Panc1 (cell line): ENCODE results near the gene LASP1. TPM values are rescaled to one million over a fixed set of nuclear protein-coding genes. Genes with fewer than 3 reads are reported as not detected.

Source experiments
- ATAC-seq: fragments of 200-7000 bp; cut with Tn5 transposase; 2 replicates; pipeline ENCODE4 v1.9.1; 2020; ENCODE audit warnings: mild to moderate bottlenecking, moderate library complexity
- BruUV-seq: library from RNA; stranded (reverse); fragments of 400-500 nt; replicated peaks from 2 replicates; lab custom pipeline; 2021; lab: Mats Ljungman, UMichigan
- CTCF ChIA-PET: fragments of 300-600 bp; sonication (Branson Sonifier 250); formaldehyde crosslinking; loops from one replicate; lab custom pipeline; 2022; ENCODE audit warnings: antibody characterized with exemption; lab: Charles Lee
- POLR2A ChIA-PET: fragments of 300-600 bp; sonication (Branson Sonifier 250); formaldehyde crosslinking; loops from one replicate; lab custom pipeline; 2022; ENCODE audit warnings: antibody characterized with exemption; lab: Charles Lee
- DNase-seq: peaks from one replicate; pipeline ENCODE4 v3.0.0-alpha.2; 2010; ENCODE audit warnings: low read depth, low spot score
- H3K27ac ChIP-seq: 2 replicates; pipeline ENCODE4 v1.5.1; 2011; ENCODE audit warnings: mild to moderate bottlenecking, low read length, inconsistent platforms
- H3K27me3 ChIP-seq: fragments of 200-500 bp; sonication (Bioruptor generic); 2 replicates; pipeline ENCODE4 v1.6.0; 2014; ENCODE audit warnings: low read length, inconsistent platforms; ENCODE audit not compliant: control insufficient read depth, insufficient read depth
- H3K36me3 ChIP-seq: fragments of 200-500 bp; sonication (Bioruptor generic); 2 replicates; pipeline ENCODE4 v1.5.1; 2014; ENCODE audit warnings: inconsistent platforms, mild to moderate bottlenecking, low read length, moderate library complexity; ENCODE audit not compliant: control insufficient read depth, insufficient read depth
- H3K4me1 ChIP-seq: 2 replicates; pipeline ENCODE4 v1.5.1; 2011; ENCODE audit warnings: inconsistent platforms, mild to moderate bottlenecking, low read length, moderate library complexity; ENCODE audit not compliant: control insufficient read depth, insufficient read depth
- H3K4me3 ChIP-seq, 2 experiments: 2 replicates each; pipeline ENCODE4 v1.5.1; 2011 to 2012; ENCODE audit warnings: low read depth in 2 of 2, low read length in 2 of 2, mild to moderate bottlenecking in 2 of 2, inconsistent platforms in 1 of 2, moderate library complexity in 1 of 2
- H3K9me3 ChIP-seq: fragments of 200-500 bp; sonication (Bioruptor generic); 2 replicates; pipeline ENCODE4 v1.5.1; 2014; ENCODE audit warnings: low read depth, mild to moderate bottlenecking, inconsistent platforms, low read length, moderate library complexity; ENCODE audit not compliant: control insufficient read depth, insufficient read depth
- POLR2AphosphoS5 ChIP-seq: IDR thresholded peaks from 2 replicates; pipeline ENCODE4 v1.6.1; 2012; ENCODE audit warnings: mild to moderate bottlenecking, low read depth, low read length, moderate library complexity
- SIN3A ChIP-seq: IDR thresholded peaks from 2 replicates; pipeline ENCODE4 v1.6.1; 2012; ENCODE audit warnings: low read depth, mild to moderate bottlenecking, low read length, moderate library complexity, borderline replicate concordance; ENCODE audit not compliant: insufficient read depth
- TCF7L2 ChIP-seq: IDR thresholded peaks from 2 replicates; pipeline ENCODE4 v1.6.1; 2011; ENCODE audit warnings: mild to moderate bottlenecking, low read depth, low read length, inconsistent platforms
- in situ Hi-C: cut with HindIII; loops from 2 replicates; pipeline ENCODE4 v1.10.0; 2016; ENCODE audit warnings: low sequenced_read_pairs, low pct_unique_long_range_greater_than_20kb
- intact Hi-C: fragments of 100-400 bp; cut with micrococcal nuclease; formaldehyde crosslinking; loops from one replicate; pipeline ENCODE4 v1.10.0; 2022; ENCODE audit not compliant: unreplicated experiment
- total RNA-seq: library from RNA; stranded (reverse); gene quantifications from one replicate; pipeline ENCODE4 v1.2.1, GENCODE V29; 2021; ENCODE audit not compliant: unreplicated experiment
- TF ChIP-seq, protein P1 (sequence below): fragments of 450-650 bp; IDR thresholded peaks from 2 replicates; pipeline ENCODE4 v1.5.1; 2017; ENCODE audit warnings: mild to moderate bottlenecking
- TF ChIP-seq, protein P2 (sequence below), 2 experiments: IDR thresholded peaks; 2 replicates each; pipeline ENCODE4 v1.6.1; 2011 to 2012; ENCODE audit warnings: low read depth in 2 of 2, control low read depth in 1 of 2, low read length in 1 of 2, mild to moderate bottlenecking in 1 of 2, moderate library complexity in 1 of 2; ENCODE audit not compliant: insufficient read depth in 1 of 2

LASP1 gene
- total RNA-seq, 1 experiment from 2014 or later, result 112 TPM

DNA sequence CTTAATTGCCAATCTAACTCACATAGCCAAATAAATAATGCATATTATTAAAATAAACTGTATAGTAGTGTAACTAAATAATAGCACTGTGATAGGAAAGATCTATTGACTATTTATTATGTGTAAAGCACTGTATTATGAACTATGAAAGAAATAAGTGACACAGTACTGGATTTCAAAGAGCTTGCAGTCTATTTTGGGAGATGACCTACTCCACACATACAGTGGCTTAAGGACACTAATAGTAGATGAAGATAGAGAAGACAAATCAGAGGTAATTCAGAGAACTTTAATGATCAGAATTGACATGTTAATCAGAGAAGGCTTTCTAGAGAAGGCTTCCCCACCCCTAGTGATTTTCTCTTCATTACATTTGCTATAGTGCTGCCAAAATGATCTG is 70.1 kb downstream of the LASP1 start:
- no TSS peak for BruUV-seq
- ChIA-PET CTCF (no interaction called here), POLR2A (interaction anchor here (0.6 kb wide), 1 partner anchor 14 kb away, joined by 3 read pairs; no protein-coding TSS in a partner anchor)

DNA sequence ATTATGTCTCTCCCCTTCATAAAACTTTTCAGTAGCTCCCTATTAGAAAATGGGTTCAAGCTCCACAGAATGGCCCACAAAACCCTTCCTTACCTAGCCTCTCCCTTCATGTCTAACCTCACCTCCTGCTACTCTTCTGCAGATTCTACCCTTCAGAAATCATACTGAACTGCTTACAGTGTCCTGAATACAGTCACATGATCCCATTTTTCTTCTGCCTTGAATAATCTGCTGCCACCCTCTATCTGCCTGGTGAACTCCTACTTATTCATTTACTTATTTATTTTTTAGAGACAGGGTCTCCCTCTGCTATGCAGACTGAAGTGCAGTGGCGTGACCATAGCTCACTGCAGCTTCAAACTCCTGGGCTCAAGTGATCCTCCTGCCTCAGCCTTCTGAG is 70.5 kb downstream of the LASP1 start:
- no peak for ATAC-seq
- ChIA-PET POLR2A (interaction anchor here (0.6 kb wide), 1 partner anchor 34 kb away, joined by 6 read pairs; no protein-coding TSS in a partner anchor), CTCF (no interaction called here)
- TF ChIP-seq, protein P1, sequence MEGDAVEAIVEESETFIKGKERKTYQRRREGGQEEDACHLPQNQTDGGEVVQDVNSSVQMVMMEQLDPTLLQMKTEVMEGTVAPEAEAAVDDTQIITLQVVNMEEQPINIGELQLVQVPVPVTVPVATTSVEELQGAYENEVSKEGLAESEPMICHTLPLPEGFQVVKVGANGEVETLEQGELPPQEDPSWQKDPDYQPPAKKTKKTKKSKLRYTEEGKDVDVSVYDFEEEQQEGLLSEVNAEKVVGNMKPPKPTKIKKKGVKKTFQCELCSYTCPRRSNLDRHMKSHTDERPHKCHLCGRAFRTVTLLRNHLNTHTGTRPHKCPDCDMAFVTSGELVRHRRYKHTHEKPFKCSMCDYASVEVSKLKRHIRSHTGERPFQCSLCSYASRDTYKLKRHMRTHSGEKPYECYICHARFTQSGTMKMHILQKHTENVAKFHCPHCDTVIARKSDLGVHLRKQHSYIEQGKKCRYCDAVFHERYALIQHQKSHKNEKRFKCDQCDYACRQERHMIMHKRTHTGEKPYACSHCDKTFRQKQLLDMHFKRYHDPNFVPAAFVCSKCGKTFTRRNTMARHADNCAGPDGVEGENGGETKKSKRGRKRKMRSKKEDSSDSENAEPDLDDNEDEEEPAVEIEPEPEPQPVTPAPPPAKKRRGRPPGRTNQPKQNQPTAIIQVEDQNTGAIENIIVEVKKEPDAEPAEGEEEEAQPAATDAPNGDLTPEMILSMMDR, result no peak
- TF ChIP-seq, protein P2, sequence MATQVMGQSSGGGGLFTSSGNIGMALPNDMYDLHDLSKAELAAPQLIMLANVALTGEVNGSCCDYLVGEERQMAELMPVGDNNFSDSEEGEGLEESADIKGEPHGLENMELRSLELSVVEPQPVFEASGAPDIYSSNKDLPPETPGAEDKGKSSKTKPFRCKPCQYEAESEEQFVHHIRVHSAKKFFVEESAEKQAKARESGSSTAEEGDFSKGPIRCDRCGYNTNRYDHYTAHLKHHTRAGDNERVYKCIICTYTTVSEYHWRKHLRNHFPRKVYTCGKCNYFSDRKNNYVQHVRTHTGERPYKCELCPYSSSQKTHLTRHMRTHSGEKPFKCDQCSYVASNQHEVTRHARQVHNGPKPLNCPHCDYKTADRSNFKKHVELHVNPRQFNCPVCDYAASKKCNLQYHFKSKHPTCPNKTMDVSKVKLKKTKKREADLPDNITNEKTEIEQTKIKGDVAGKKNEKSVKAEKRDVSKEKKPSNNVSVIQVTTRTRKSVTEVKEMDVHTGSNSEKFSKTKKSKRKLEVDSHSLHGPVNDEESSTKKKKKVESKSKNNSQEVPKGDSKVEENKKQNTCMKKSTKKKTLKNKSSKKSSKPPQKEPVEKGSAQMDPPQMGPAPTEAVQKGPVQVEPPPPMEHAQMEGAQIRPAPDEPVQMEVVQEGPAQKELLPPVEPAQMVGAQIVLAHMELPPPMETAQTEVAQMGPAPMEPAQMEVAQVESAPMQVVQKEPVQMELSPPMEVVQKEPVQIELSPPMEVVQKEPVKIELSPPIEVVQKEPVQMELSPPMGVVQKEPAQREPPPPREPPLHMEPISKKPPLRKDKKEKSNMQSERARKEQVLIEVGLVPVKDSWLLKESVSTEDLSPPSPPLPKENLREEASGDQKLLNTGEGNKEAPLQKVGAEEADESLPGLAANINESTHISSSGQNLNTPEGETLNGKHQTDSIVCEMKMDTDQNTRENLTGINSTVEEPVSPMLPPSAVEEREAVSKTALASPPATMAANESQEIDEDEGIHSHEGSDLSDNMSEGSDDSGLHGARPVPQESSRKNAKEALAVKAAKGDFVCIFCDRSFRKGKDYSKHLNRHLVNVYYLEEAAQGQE (IDR thresholded peaks at IDR 0.05; ENCODE audit: insufficient read depth in 1 of 2, low read depth in 2 of 2, low read length in 1 of 2), result no peak
- TF ChIP-seq TCF7L2 (no peak), POLR2AphosphoS5 (no peak), SIN3A (no peak)
- H3K36me3 ChIP-seq, result no peaks in the 10 kb centered on the region
- H3K4me1 ChIP-seq, result no peaks in the 10 kb centered on the region
- intact Hi-C loops (no loop called here), in situ Hi-C loops (no loop called here)
- DNase-seq, result no peak
- no TSS peak for BruUV-seq
- no peaks in the 10 kb centered on the region for H3K9me3 ChIP-seq
- no peak overlapping the region for H3K4me3 ChIP-seq
- H3K27me3 ChIP-seq, result no peaks in the 10 kb centered on the region
- H3K27ac ChIP-seq, result no peak overlapping the region

More for the DNA sequence above, 70.1 kb downstream of the LASP1 start:
- H3K4me3 ChIP-seq, result no peak overlapping the region
- no peaks in the 10 kb centered on the region for H3K4me1 ChIP-seq
- ATAC-seq (no peak), DNase-seq (no peak)
- H3K27me3 ChIP-seq, result no peaks in the 10 kb centered on the region
- H3K27ac ChIP-seq, result no peak overlapping the region
- no peaks in the 10 kb centered on the region for H3K36me3 ChIP-seq
- in situ Hi-C loops (no loop called here), intact Hi-C loops (no loop called here)
- no peak for TF ChIP-seq POLR2AphosphoS5
- H3K9me3 ChIP-seq, result no peaks in the 10 kb centered on the region

DNA sequence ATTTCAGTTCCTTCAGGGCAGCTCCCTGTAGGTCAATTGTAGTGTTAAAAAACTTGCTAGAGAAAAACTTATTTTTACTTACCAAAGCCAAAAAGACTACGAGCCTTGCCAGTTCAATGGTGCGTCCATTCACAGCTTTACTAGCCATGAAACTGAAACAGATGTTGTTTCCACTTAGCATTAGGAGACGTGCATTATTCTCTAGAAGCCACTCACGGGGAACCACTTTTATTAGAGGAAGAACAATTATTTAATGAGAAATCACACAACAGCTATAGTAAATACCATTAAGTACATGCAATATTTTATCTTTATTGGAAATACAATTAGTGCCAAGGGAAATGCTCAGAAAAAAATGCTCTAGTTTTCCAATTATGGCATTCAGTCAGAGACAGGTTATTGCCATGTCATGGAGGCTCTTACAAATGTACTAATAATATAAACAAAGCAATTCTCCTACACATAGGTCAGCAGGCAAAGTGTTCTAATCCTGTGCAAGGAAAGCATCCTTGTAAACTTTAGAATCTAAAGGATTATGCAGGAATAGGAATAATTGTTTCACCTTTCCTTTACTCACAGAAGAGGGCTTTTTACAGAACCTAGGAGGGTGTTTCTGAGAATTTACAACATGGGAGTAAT is 73.0 kb downstream of the LASP1 start:
- Histone ChIP-seq H3K36me3 (no peaks in the 10 kb centered on the region), H3K9me3 (no peaks in the 10 kb centered on the region), H3K4me3 (no peak overlapping the region), H3K27ac (no peak overlapping the region), H3K27me3 (no peaks in the 10 kb centered on the region), H3K4me1 (no peaks in the 10 kb centered on the region)
- ChIA-PET CTCF (no interaction called here), POLR2A (interaction anchor here (0.6 kb wide), 1 partner anchor 239 kb away, joined by 5 read pairs; no protein-coding TSS in a partner anchor)
- no peak for ATAC-seq
- BruUV-seq, result no TSS peak
- TF ChIP-seq POLR2AphosphoS5 (no peak), SIN3A (no peak), TCF7L2 (no peak)
- TF ChIP-seq, protein P1, result no peak
- TF ChIP-seq, protein P2 (IDR thresholded peaks at IDR 0.05; ENCODE audit: insufficient read depth in 1 of 2, low read depth in 2 of 2, low read length in 1 of 2), result no peak
- in situ Hi-C loops, result no loop called here
- intact Hi-C loops, result no loop called here
- DNase-seq, result no peak
